Gastrocnemius medialis (tissue), 4 donors: Measurements from ENCODE around the gene GNB1L.

Experiments used
- CTCF ChIP-seq, 5 experiments: fragments of 450-650 bp in 3 of 5; fragments of 200-600 bp in 2 of 5; sonication (generic) in 2 of 5; IDR thresholded peaks in 4 of 5; conservative IDR thresholded peaks in 1 of 5; 1 replicate in 4 of 5; 2 replicates in 1 of 5; pipeline ENCODE4 v1.5.1; 2016 to 2019; ENCODE audit warnings: antibody characterized with exemption in 5 of 5, mild to moderate bottlenecking in 3 of 5, moderate library complexity in 3 of 5
- POLR2A ChIP-seq, 2 donors: fragments of 450-650 bp; IDR thresholded peaks; one replicate each; pipeline ENCODE4 v1.6.1; 2017; ENCODE audit warnings: antibody characterized with exemption in 2 of 2, mild to moderate bottlenecking in 2 of 2, moderate library complexity in 2 of 2

- TF ChIP-seq CTCF (IDR thresholded peaks at IDR 0.05 in 4 of 5, conservative IDR thresholded peaks at IDR 0.05 in 1 of 5) (no peak), POLR2A (IDR thresholded peaks at IDR 0.05) (no peak)
Measured at GRCh38 chr22:19859861-19860510, 5.3 kb upstream of the GNB1L start.
